Keratinocyte (primary cell): ENCODE measurements around the gene ZNF516. TPM values are rescaled to one million over a fixed set of nuclear protein-coding genes. Genes with fewer than 3 reads are reported as not detected.

ENCODE experiments used
- DNase-seq: peaks from one replicate; pipeline ENCODE4 v3.0.0-alpha.2; 2011; ENCODE audit warnings: low read depth, missing footprints, low spot score
- FAIRE-seq: peaks from 2 replicates; lab custom pipeline; 2011; peaks lifted over from hg19 to GRCh38; lab: Jason Lieb, UNC
- H2AFZ ChIP-seq: 2 replicates; pipeline ENCODE4 v1.6.0; 2012; ENCODE audit warnings: low read length, control low read depth, inconsistent platforms; ENCODE audit not compliant: control insufficient read depth
- H3K27ac ChIP-seq: 2 replicates; pipeline ENCODE4 v1.5.1; 2011; ENCODE audit warnings: low read length; ENCODE audit not compliant: control insufficient read depth, insufficient read depth
- H3K27me3 ChIP-seq: 3 replicates; pipeline ENCODE4 v1.6.0; 2011; ENCODE audit warnings: low read length; ENCODE audit not compliant: control insufficient read depth, insufficient read depth; ENCODE audit errors: extremely low read depth
- H3K36me3 ChIP-seq, 2 experiments: 2 replicates in 1 of 2; 3 replicates in 1 of 2; pipeline ENCODE4 v1.5.1; 2011; ENCODE audit warnings: low read length in 2 of 2, mild to moderate bottlenecking in 1 of 2; ENCODE audit not compliant: control insufficient read depth in 2 of 2, insufficient read depth in 2 of 2; ENCODE audit errors: extremely low read depth in 1 of 2
- H3K4me1 ChIP-seq: 3 replicates; pipeline ENCODE4 v1.5.1; 2011; ENCODE audit warnings: low read length; ENCODE audit not compliant: control insufficient read depth, insufficient read depth; ENCODE audit errors: extremely low read depth
- H3K4me2 ChIP-seq: 3 replicates; pipeline ENCODE4 v1.6.0; 2011; ENCODE audit warnings: low read depth, low read length; ENCODE audit not compliant: control insufficient read depth, insufficient read depth; ENCODE audit errors: extremely low read depth
- H3K4me3 ChIP-seq, 3 experiments: fragments of 200-600 bp in 1 of 3; sonication (generic) in 1 of 3; 2 replicates in 2 of 3; 3 replicates in 1 of 3; pipeline ENCODE4 v1.5.1; 2011 to 2016; ENCODE audit warnings: low read length in 3 of 3, mild to moderate bottlenecking in 3 of 3, control low read depth in 2 of 3, inconsistent platforms in 1 of 3, low read depth in 1 of 3, mixed read lengths in 1 of 3, mixed run types in 1 of 3, moderate library complexity in 1 of 3; ENCODE audit not compliant: control insufficient read depth in 2 of 3, insufficient read depth in 2 of 3; ENCODE audit errors: extremely low read depth in 1 of 3
- H3K79me2 ChIP-seq: 2 replicates; pipeline ENCODE4 v1.6.0; 2012; ENCODE audit warnings: low read length; ENCODE audit not compliant: control insufficient read depth, insufficient read depth
- H3K9ac ChIP-seq: 3 replicates; pipeline ENCODE4 v1.6.0; 2011; ENCODE audit warnings: low read length; ENCODE audit not compliant: control insufficient read depth, insufficient read depth; ENCODE audit errors: extremely low read depth
- H3K9me1 ChIP-seq: 3 replicates; pipeline ENCODE4 v1.6.0; 2011; ENCODE audit warnings: low read length; ENCODE audit not compliant: control insufficient read depth, insufficient read depth; ENCODE audit errors: extremely low read depth
- H3K9me3 ChIP-seq: 2 replicates; pipeline ENCODE4 v1.5.1; 2012; ENCODE audit warnings: low read depth, low read length; ENCODE audit not compliant: control insufficient read depth
- H4K20me1 ChIP-seq: 3 replicates; pipeline ENCODE4 v1.6.0; 2011; ENCODE audit warnings: low read length; ENCODE audit not compliant: control insufficient read depth, insufficient read depth; ENCODE audit errors: extremely low read depth
- CTCF ChIP-seq, 3 experiments: IDR thresholded peaks in 1 of 3; conservative IDR thresholded peaks in 1 of 3; optimal IDR thresholded peaks in 1 of 3; 2 replicates in 2 of 3; 3 replicates in 1 of 3; pipeline versions ENCODE3 to v1.5.1; 2011; ENCODE audit warnings: low read length in 3 of 3, mild to moderate bottlenecking in 3 of 3, moderate library complexity in 2 of 3, control low read depth in 1 of 3, inconsistent platforms in 1 of 3; ENCODE audit not compliant: insufficient read depth in 2 of 3; ENCODE audit errors: extremely low read depth in 1 of 3
- EZH2 ChIP-seq: IDR thresholded peaks from one replicate; pipeline ENCODE4 v1.6.1; 2012; ENCODE audit warnings: inconsistent platforms, mild to moderate bottlenecking, low read length, moderate library complexity
- dilution Hi-C: fragments of 300-500 bp; cut with MboI; formaldehyde crosslinking; loops from one replicate; pipeline ENCODE4 v1.7.0; 2020; ENCODE audit warnings: low sequenced_read_pairs; ENCODE audit not compliant: extremely low pct_ligation_motif_present
- polyA plus RNA-seq, 5 experiments: library from polyadenylated mRNA; depleted of rRNA in 3 of 5; stranded (reverse) in 3 of 5; stranded (forward) in 1 of 5; unstranded in 1 of 5; fragments of >200 nt; gene quantifications; 1 replicate in 1 of 5; 2 replicates in 3 of 5; 3 replicates in 1 of 5; pipeline versions ENCODE4 v1.2.1 to v1.2.3, GENCODE V29; 2011 to 2012; ENCODE audit warnings: missing spikeins in 2 of 5, low read depth in 1 of 5, low replicate concordance in 1 of 5

ZNF516 gene
- polyA plus RNA-seq, 1 donor (not counting 4 experiments of a cell fraction or from before 2014, with no cell fraction given): 9.3 TPM

- Histone ChIP-seq H2AFZ (no peak overlapping the region), H3K9me3 (no peaks in the 10 kb centered on the region), H3K27me3 (no peaks in the 10 kb centered on the region), H3K27ac (no peak overlapping the region), H3K4me3 (no peak overlapping the region), H4K20me1 (peaks cover 15% of the 10 kb centered on the region), H3K9ac (no peak overlapping the region), H3K9me1 (no peaks in the 10 kb centered on the region), H3K4me1 (no peaks in the 10 kb centered on the region), H3K36me3 (peaks cover 5 to 15% of the 10 kb centered on the region in 2 experiments), H3K79me2 (peaks cover 80% of the 10 kb centered on the region), H3K4me2 (no peak overlapping the region)
- DNase-seq: no peak
- no peak for FAIRE-seq
- no peak for TF ChIP-seq CTCF (optimal IDR thresholded peaks at IDR 0.05 in 1 of 3, IDR thresholded peaks at IDR 0.05 in 1 of 3, conservative IDR thresholded peaks at IDR 0.05 in 1 of 3; ENCODE audit: extremely low read depth in 1 of 3, insufficient read depth in 2 of 3, low read length in 3 of 3)
- TF ChIP-seq EZH2: no peak
- dilution Hi-C loops: no loop called here
Observed at GRCh38 chr18:76432274-76432755, 62.7 kb downstream of the ZNF516 start.

GRCh38 chr18:76431437-76432273 is 63.4 kb downstream of the ZNF516 start:
- FAIRE-seq: no peak
- H3K79me2 ChIP-seq: peaks cover 80% of the 10 kb centered on the region
- no peaks in the 10 kb centered on the region for H3K9me1 ChIP-seq

More at GRCh38 chr18:76431437-76432273, 63.4 kb downstream of the ZNF516 start:
- Histone ChIP-seq H3K4me2 (no peak overlapping the region), H3K4me3 (no peak overlapping the region), H3K9me3 (no peaks in the 10 kb centered on the region), H3K36me3 (peaks cover 5 to 15% of the 10 kb centered on the region in 2 experiments), H3K4me1 (peaks cover 2% of the 10 kb centered on the region), H4K20me1 (peaks cover 15% of the 10 kb centered on the region), H2AFZ (no peak overlapping the region), H3K27ac (no peak overlapping the region), H3K27me3 (no peaks in the 10 kb centered on the region), H3K9ac (no peak overlapping the region)
- DNase-seq: no peak
- dilution Hi-C loops: no loop called here
- no peak for TF ChIP-seq EZH2
- no peak for TF ChIP-seq CTCF (optimal IDR thresholded peaks at IDR 0.05 in 1 of 3, IDR thresholded peaks at IDR 0.05 in 1 of 3, conservative IDR thresholded peaks at IDR 0.05 in 1 of 3; ENCODE audit: extremely low read depth in 1 of 3, insufficient read depth in 2 of 3, low read length in 3 of 3)
